ENCODE data around the gene DST.

DNA sequence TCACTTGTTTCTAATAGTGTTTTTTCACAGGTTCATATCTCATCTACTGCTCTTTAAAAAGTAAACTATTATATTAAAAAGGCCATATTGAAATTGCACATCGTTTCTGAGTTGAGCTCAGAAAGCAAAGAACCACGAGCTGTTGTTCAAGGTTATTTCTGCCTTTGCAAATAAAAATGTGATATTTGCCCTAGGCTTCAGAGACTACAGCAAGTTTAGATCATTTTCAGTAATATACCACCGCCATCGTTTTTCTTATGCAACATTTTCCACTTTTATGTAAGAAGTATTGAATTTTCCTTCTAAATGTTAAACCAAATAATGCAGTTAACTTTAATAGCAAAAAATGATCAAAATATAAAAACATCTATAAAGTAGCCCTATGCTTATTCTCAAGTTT is 71.1 kb downstream of the DST start:
- no peak for TF ChIP-seq RCOR1 (IDR thresholded peaks at IDR 0.05; ENCODE audit: insufficient replicate concordance, low read length)
- TF ChIP-seq CTCF (conservative IDR thresholded peaks at IDR 0.05; ENCODE audit: low read depth, low read length): no peak
- TF ChIP-seq POLR2A (IDR thresholded peaks at IDR 0.05; ENCODE audit: low read depth, low read length): no peak
- no peak for TF ChIP-seq CHD1 (IDR thresholded peaks at IDR 0.05; ENCODE audit: low read depth, low read length)
- no peak for TF ChIP-seq RFX5 (IDR thresholded peaks at IDR 0.05; ENCODE audit: low read depth, low read length)
- no peak for TF ChIP-seq MAFK (IDR thresholded peaks at IDR 0.05; ENCODE audit: low read depth, low read length)
- TF ChIP-seq FOS (IDR thresholded peaks at IDR 0.05; ENCODE audit: low read depth, low read length): no peak
